HG02885 (cell line): ENCODE measurements around the gene MYO5B.

Experiments used
- ATAC-seq: cut with Tn5 transposase; IDR thresholded peaks from one replicate; pipeline ENCODE4 v1.9.1; 2021; ENCODE audit warnings: mild to moderate bottlenecking; ENCODE audit not compliant: unreplicated experiment, poor library complexity

The MYO5B gene

DNA sequence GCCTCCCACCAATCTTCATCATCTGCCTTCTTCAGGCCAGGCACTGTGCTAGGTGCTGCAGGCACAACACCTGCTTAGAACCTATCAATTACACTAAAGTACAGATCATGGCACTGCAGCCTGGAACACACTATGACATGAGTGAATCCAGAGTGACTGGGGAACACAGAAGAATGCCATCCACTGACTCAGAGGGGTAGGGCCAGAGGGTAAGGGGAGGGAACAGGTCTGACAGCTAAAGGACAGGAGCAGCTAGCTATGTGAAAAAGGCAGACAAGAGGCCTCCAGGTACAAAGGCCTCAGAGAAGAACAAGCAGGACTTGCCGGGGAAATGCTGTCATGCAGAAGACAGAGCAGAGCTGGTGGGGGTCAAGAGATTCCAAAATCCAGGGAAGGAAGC is 328.3 kb downstream of the MYO5B start:
- ATAC-seq: no peak

DNA sequence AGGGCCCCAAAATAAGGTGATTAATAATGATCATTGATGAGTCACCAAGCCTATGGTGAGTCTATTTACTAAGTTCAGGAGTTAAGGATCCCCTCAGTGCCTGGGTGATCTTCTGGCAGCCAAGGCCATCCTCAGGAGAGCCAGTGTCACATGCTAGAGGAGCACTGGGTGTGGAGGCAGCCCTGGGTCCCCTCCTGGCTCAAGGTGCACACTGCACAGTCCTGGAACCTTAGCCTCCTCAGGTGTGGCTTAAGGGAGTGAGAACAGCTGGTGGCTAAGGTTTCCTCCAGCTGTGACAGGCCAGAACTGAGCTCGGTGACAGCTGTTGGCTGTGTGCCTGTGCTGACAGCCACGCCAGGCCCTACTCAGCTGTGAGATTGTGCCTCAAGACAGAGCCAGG is 329.5 kb downstream of the MYO5B start:
- no peak for ATAC-seq

DNA sequence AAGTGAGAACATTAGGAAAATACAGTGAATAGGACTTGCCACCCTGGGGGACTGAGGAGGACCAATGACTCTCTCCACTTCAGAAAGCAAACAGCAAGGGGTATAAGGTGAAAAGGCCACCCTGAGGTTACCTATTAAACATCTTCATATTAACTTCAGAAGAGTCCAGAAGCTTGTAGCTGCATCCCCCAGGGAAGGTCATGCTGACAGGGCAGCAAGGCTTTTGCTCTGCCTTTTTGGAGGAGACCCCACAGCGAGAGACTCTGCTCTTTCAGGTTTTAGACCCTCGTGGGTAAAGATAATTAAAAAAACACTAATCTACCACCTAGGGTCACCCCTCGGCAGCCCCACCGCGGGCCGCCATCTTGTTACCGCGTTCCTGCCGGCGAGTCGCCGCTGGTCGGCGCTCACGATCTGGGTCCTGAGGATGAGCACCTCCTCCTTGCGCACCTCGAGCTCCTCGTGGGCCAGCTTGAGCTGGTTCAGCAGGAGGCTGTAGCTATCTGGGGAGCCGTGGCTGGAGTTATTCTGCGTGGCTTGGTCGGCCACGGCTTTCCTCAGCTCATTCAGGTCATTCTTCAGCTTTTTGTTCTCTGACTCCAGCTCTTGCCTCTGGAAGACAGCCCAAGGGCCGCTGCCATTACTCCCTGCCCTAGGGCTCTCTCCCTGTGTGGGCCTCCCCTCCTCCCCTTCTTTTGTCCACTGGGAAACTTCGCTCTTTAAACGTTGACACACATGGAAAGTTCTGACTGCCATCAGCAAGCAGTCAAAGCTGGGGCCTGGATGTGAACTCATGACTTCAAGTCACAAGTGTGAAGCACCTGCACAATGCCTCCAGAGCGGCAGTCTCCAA is 331.0 kb downstream of the MYO5B start:
- ATAC-seq: no peak

DNA sequence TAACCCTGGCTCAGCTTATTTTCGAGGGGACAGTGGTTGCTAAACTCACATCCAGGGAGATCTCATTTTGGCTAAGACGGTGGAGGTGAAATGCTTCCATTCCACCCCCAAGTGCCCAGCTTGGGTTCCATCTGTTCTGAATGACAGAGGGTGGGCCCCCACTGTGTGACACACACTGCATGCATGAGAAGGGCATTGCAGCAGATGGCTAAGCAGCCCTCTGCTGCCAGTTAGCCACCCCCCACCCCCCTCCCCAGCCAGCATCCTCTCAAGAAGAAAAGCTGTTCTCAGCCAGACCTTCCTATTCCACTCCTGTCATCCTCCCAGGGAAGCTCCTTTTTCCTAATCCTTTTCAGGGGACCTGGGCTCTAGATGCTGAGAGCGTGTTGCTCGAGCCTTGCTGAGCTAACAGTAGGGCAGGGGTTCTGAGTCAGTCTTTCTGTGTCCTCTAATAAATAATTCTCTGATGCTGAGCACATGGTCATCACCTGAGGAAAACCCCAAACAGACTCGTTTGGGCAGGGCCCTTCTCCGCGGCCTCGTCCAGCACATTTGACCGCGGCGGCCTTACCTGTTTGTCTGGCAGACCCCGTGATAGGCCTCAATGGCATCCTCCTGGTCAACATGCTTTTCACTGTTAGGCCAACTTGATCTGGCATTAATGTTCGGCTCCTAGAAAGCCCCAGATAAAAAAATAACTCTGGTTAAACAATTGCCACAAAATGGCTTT is 332.1 kb downstream of the MYO5B start:
- ATAC-seq: no peak

DNA sequence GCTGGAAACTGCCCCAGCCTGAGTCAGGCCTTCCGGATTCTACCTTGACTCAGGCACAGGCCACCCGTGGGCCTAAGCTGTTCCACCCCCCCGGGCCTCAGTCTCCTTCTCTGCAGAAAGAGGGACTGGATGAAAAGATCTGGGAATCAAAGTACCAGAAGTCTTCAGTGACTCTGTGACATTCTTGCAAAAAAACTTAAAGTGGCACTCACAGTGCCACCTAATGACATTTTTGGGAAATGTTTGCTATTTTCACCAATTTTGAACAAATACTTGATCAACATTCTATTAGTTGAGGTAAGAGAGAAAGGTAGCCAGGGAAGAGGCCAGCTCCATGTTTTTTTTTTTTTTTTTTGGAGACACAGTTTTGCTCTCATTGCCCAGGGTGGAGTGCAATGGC is 333.3 kb downstream of the MYO5B start:
- no peak for ATAC-seq

DNA sequence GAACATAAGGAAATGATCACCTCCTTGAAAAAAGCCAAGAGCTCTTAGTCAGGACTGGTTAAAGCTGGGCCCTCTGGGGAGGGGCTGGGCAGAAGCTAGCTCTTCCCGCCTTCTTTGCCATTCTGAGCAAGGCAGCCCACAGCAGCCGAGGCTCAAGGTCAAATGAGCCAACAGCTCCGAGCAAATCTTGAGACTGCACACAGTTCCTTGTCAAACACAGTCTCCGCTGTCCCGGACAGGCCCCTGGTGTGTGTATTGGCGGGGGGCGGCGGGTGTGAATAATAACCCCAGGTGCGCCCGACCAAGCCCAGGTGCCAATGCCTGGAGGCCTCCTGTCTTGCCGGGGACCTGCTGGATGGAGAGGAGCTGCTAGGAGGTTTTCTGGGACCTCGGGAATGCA is 335.2 kb downstream of the MYO5B start:
- no peak for ATAC-seq

DNA sequence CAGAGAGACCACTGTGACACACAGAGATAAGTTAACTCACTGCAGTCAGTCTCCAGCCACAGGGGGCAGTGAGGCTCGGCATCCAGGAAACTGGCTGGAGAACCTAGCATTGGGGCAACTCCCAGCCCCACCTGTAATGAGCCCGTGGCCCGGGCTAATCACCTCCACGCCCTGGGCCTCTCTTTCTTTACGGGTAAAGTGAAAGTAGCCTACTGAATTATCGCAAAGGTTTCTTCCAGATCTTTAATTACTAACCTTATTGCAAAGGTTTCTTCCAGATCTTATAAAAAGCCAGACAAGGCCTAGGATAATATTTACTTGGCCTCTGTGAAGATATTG is 336.0 kb downstream of the MYO5B start:
- no peak for ATAC-seq

DNA sequence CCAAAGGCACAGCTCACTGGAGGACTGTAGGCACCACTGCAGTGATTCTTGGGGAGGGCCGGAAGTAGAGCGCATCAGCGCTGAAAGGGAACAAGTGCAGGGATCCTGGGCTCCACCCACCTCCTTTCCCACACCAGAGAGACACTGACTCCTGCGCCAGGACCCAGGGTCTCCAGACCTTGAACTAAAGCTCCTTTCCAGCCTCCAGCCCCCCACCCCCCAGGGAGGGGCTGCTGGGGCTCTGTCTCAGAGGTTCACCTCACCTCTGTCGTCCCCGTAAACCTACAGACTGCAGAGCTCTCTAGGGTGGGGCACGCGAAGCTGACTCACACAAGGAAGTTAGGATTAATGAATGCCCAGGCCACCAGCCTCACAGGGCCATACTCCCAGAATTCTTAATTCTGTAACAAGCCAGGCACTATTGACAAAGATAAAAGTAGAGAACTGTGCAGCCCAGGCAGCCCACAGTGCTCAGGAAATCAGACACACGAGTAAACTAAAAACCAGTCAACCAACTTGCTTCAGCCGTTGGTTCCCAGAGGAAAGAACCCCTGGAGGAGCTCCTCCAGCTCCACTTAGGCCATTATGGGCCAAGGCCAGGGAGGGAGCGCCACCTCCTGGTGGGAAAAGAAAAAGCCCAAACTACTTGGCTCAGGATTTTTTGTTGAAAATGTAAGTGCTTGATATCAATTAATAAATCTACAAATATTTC is 336.5 kb downstream of the MYO5B start:
- ATAC-seq: no peak

DNA sequence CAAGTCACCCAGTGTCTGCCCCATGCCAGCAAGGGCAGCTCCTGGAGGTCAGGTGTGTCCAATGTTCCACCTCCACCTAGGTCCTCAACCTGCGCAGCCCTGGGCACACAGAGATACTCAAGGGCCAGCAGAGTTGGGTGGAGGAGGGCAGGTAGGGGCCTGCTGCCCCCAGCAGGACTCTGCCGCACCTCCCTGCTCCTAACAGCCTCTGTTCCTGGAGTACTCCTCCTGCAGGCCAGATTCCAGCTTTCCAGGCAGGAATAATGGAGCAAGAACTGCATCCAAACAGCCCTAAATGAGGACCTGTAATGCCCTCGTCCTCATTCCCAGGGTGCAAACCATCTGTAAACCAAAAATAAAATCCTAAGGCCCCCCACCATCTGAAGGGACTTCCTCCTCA is 337.2 kb downstream of the MYO5B start:
- ATAC-seq: no peak

DNA sequence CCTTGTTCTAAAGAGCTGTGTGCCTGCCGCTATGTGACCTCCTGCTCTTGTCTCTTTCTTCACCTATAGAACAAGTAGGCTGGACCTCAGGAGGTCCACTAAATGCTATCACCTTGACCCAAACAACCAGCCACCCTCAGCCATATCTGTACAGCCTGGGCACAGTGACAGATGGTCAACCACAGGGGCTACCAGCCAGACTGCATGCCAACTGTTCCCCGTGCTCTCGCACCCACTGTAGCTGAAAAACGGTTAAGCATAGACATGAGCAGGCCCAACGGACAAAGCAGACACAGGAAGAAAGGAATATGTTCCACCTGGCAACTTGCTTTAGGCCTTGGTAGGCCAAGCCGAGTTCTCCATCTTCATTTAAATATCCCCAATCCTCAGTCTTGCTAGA is 338.5 kb downstream of the MYO5B start:
- no peak for ATAC-seq

DNA sequence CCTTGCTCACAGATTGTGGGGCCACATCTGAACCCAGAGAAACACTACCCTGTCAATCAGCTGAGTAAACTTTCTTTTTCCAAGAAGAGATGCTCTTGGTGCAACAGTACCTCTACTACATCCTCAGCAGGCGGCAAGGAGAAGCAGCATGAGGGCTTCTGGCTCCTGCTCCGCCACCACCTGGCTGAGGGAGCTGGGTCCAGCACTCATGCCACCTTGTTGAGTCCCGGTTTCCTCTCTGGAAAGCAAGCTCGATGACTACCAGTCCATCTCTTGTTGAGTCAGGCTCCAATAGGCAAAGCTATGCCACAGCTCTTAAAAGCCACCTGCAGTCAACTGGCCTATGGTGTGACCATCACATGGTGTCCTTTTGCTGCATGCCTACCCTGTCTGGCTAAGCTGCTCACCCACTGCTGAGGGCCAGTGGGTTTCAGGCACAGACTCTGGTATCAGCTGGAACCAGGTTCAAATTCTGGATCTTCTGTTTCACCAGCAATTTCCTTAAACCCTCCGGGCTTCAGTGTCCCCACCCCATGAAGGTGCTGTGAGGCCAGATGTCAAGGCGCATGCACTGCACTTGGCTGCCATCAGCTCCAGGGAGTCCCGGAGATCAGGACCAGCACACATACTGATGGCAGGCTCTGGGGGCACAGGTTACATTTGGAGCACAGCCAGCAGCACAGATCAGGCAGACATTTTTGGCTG is 339.1 kb downstream of the MYO5B start:
- no peak for ATAC-seq

DNA sequence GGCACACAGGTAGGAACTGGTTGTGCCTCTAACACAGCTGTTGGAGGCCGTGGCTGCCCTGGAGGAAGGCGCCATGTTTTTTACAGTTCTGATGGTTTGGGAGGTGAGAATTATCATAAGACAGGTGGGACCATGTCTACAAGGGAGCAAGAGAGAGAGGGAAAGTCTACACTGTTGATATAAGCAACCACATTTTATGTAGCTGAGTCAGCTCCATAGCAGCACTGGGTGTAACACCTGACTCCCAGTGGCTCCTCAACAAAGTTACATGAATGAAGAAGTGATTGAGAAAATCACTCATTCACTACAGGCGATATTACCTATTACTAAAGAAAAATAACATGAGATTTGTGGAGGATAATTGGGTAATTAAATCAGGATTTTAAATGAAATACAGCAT is 340.3 kb downstream of the MYO5B start:
- no peak for ATAC-seq

DNA sequence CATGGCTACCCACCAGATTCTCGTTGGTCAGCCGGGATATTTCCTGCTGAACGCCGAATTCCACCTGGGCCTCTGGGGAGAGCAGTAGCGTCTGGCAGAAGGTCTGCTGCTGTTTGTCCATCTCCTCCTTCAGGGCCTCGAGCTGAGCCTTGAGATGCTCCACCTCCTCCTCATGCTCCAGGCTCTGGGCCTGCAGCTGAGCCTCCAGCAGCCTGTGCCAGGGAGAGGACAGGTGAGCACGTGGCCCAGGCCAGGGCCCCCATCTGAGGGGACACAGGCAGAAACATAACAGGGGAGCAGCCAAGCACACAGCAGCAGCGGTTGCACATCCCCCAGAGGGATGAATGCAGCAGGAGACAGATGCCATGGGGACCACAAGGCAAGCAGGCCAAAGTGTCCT is 341.5 kb downstream of the MYO5B start:
- no peak for ATAC-seq

DNA sequence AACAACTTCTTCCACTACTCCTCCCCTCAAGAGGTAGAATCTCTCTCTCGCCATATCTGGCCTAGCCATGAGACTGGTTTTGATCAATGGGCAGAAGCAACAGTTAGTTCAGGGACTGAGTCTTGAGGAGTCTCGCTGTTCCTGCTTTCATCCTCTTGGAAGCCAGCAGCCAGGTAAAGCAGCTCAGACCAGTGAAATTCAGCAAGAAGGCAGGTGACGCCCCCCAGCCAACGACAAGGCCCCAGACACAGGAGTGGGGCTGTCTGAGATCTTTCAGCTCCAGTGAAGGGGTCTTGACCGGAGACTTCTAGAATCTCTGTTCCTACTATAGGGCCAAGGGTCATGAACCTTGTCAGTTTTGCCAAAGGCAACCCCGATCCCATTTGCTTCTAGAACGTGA is 341.9 kb downstream of the MYO5B start:
- no peak for ATAC-seq

DNA sequence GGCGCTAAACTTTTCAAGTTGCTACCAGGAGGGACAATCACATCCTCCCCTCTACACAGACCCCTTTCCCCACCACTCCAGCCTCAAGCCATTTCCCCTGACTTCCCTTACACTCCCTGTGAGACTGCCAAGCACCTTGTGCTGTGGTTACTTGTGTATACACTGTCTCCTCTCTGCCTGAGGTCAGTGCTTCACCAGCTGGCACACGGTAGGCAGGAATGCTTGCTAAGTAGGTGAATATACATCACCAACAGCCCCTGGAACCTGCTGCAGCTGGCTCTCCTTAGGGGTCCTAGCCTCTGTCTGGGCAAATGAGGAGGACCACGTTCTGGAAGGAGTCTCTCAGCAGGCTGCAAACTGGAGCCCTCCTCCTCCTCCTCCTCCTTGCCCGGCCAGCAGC is 343.3 kb downstream of the MYO5B start:
- no peak for ATAC-seq

DNA sequence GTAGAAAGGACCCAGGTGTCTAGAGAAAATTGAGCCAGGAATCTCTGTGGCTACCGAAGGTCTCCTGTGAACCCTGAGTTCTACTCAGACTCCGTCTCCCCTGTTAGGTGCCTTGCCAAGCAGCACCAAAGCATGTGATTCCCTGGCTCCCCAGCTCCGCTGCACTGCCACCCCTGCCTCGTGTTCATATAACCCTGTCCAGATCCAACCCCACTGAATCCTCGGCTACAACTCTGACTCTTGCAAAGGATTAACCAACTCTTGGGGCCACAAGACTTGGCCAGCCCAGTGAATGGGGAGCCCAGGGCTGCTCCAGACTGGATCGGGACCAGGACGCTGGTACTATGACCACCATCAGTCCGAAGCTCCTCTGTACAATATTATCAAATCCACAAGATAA is 344.3 kb downstream of the MYO5B start:
- ATAC-seq: no peak

DNA sequence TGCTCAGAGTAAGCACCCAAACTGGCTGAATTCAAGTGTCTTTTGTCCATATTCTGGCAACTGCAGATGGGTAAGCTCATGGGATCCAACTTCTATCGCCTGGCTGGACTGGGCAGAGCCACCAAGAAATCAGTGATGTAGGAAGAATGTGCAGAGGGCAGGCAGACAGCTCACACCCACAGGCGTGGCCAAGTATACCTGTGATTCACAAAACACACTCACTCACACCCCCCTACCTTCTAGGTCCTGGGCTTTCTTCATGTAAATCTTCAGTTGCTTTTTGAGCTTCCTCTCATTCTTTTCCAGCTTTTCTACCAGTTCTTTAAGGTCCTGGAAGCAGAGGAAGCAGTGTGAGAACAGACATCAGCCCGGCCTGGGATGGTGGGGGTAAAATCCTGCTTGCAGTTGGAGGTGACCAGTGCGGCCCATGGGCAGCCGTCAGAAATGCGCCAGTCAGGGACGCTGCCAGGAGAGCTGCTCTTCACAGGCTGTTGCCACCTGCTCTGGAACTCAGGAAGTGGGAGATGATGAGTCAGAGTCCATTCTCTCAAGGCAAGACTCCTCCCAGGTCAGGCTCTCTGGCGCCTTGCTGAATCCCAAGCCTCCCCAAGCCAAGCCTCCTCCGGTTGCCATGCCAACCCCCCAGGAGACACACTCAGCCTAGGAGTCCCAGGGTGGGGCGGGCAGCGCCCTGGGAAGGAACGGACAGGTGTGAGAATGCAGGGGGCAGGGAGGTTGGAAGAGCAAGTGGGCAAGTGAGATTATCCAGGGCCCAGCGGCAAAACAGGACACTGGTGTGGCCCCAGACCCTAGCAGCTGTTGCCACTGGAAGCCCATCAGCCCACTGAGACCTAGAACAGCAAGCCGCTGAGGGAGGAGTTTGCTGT is 345.4 kb downstream of the MYO5B start:
- no peak for ATAC-seq

DNA sequence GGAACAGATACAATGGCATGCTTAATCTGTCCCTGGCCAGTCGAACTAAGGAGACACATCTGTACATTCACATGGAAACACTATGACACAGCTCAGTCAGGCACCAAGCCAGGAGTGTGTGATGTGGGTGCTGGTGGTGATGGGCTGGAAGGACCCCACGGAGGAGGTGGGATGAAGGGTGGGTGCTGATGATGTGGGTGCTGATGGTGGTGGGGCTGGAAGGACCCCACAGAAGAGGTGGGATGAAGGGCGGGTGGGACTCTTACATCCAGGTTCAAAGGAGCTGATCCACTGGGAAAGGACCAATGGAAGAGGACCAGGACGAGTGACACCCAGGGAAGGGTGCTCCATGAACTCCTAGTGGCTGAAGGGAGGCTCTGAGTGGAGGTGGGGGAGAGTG is 346.8 kb downstream of the MYO5B start:
- ATAC-seq: no peak

DNA sequence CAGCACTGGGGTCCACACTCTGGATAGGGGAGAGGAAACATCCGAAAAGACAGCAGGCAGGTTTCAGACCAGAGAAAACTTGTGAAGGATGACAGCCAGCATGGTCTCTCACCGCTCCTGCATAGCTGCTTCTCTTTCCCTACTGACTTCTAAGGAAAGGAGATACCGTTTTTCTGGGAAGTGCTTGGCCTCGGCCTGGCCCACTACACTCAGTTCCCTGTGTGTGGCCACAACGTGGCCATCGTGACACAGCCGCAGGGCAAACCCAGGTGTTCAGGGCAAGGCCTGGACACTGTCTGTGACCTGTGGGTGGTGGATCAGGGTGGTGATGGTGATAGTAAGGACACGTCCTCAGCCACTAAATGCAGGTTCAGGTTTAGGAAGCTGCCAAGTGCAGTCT is 347.4 kb downstream of the MYO5B start:
- no peak for ATAC-seq
